Central memory CD8-positive, alpha-beta T cell (primary cell): ENCODE results near the gene LANCL2.
A peak's percentile ranks its signal among the peaks of the same experiment; 100 is the strongest.

Source experiments
- ATAC-seq: fragments of 150-1000 bp; cut with Tn5 transposase; replicated peaks from 2 replicates; pipeline ENCODE4 v1.10.0; 2022; ENCODE audit warnings: mild to moderate bottlenecking, moderate FRiP score, moderate number of reproducible peaks; ENCODE audit not compliant: poor library complexity, severe bottlenecking; ENCODE audit errors: extremely low read depth
- DNase-seq, 2 donors: peaks; one replicate each; pipeline ENCODE4 v3.0.0; 2021; ENCODE audit warnings: low spot score in 2 of 2
- H3K27ac Mint-ChIP-seq: one replicate; pipeline ENCODE4 v1.8.0; 2022; ENCODE audit warnings: low read depth, mild to moderate bottlenecking, moderate library complexity, mixed read lengths
- H3K27me3 Mint-ChIP-seq: one replicate; pipeline ENCODE4 v1.8.0; 2022; ENCODE audit warnings: mixed read lengths
- H3K36me3 Mint-ChIP-seq: one replicate; pipeline ENCODE4 v1.8.0; 2022; ENCODE audit warnings: mild to moderate bottlenecking, moderate library complexity, mixed read lengths; ENCODE audit not compliant: insufficient read depth
- H3K4me1 Mint-ChIP-seq: one replicate; pipeline ENCODE4 v1.8.0; 2022; ENCODE audit warnings: mixed read lengths
- H3K4me3 Mint-ChIP-seq: one replicate; pipeline ENCODE4 v1.8.0; 2022; ENCODE audit warnings: mild to moderate bottlenecking, moderate library complexity, mixed read lengths
- H3K9me3 Mint-ChIP-seq: one replicate; pipeline ENCODE4 v1.8.0; 2022; ENCODE audit warnings: mixed read lengths

LANCL2 gene

GRCh38 chr7:55438085-55438756, 73.1 kb downstream of the LANCL2 start:
- peaks cover 8% of the 10 kb centered on the region for H3K36me3 Mint-ChIP-seq
- no peak overlapping the region for H3K27ac Mint-ChIP-seq
- no peaks in the 10 kb centered on the region for H3K27me3 Mint-ChIP-seq
- peaks cover 15% of the 10 kb centered on the region for H3K4me1 Mint-ChIP-seq
- no peak overlapping the region for H3K4me3 Mint-ChIP-seq
- no peak for ATAC-seq
- no peaks in the 10 kb centered on the region for H3K9me3 Mint-ChIP-seq
- DNase-seq, result no peak

GRCh38 chr7:55438757-55439525, 73.8 kb downstream of the LANCL2 start:
- Mint-ChIP-seq H3K27me3 (no peaks in the 10 kb centered on the region), H3K9me3 (no peaks in the 10 kb centered on the region), H3K27ac (peak overlapping the region; percentile 9), H3K36me3 (peaks cover 8% of the 10 kb centered on the region), H3K4me3 (no peak overlapping the region), H3K4me1 (peaks cover 12% of the 10 kb centered on the region)
- DNase-seq, result no peak
- no peak for ATAC-seq

GRCh38 chr7:55439627-55440026, 74.5 kb downstream of the LANCL2 start:
- H3K27me3 Mint-ChIP-seq, result no peaks in the 10 kb centered on the region
- H3K9me3 Mint-ChIP-seq, result no peaks in the 10 kb centered on the region
- ATAC-seq, result no peak
- no peak overlapping the region for H3K4me3 Mint-ChIP-seq
- no peak overlapping the region for H3K27ac Mint-ChIP-seq
- no peak for DNase-seq
- H3K36me3 Mint-ChIP-seq, result peaks cover 8% of the 10 kb centered on the region
- H3K4me1 Mint-ChIP-seq, result peaks cover 12% of the 10 kb centered on the region

- peaks cover 8% of the 10 kb centered on the region for H3K36me3 Mint-ChIP-seq
- ATAC-seq (no peak), DNase-seq (no peak)
- H3K4me1 Mint-ChIP-seq, result peaks cover 15% of the 10 kb centered on the region
- no peak overlapping the region for H3K27ac Mint-ChIP-seq
- no peaks in the 10 kb centered on the region for H3K27me3 Mint-ChIP-seq
- H3K9me3 Mint-ChIP-seq, result no peaks in the 10 kb centered on the region
- H3K4me3 Mint-ChIP-seq, result no peak overlapping the region
Observed at GRCh38 chr7:55440040-55440690, 75.0 kb downstream of the LANCL2 start.

DNA sequence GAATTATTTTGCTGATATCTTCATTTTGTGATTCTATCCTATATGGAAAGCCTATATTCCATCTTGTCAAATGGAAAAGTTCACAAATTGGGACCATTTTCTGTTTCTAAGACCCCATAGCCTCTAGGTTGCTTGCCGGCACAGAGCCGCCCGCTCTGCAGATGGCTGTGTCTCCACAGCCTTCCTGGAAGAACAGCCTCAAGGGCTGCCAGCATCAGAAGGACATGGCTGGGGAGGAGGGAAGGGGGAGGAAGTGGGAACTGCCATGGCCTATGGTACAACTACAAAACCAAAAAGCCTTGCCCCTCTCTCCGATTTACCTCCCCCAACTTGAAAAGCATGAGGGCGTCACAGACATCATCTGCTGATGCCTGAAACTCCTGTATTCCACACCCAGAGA, 75.9 kb downstream of the LANCL2 start:
- H3K27ac Mint-ChIP-seq, result no peak overlapping the region
- H3K36me3 Mint-ChIP-seq, result peaks cover 8% of the 10 kb centered on the region
- H3K4me3 Mint-ChIP-seq, result no peak overlapping the region
- H3K27me3 Mint-ChIP-seq, result no peaks in the 10 kb centered on the region
- H3K9me3 Mint-ChIP-seq, result no peaks in the 10 kb centered on the region
- peaks cover 21% of the 10 kb centered on the region for H3K4me1 Mint-ChIP-seq
- DNase-seq (no peak), ATAC-seq (no peak)

DNA sequence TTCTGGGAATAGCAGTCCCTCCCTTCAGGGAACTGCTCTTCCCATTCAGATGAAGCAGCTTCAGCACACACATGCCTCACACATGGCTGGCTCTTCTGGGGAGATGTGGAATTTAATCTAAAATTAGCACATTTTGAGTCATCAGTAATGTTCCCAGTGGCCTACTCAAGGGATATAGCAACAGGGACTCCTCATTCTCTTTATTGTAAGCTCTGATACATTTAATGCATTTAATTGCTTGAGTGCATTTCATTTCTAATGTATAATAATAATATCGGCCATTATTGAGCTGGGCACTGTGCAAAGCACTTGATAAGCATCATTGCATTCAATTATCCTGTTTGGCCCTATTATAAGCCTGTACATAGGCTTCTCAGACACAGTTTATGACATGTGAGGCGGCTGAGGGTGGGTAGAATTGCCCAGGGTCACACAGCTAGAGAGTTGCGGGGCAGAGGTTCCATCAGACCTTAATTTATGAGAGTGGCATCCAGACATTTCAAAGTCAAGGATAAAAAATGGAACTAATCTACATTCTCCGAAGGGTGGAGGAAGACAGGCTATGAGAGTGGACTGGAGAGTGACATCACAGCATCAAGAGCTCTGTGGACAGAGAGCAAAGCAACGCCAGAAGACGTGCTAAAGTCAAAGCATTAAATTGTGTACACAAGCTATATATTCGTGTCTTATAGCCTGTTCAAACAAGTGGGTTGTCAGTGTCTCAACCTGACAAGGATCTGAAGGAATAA, 76.8 kb downstream of the LANCL2 start:
- no peaks in the 10 kb centered on the region for H3K27me3 Mint-ChIP-seq
- ATAC-seq, result no peak
- peak overlapping the region; percentile 50 for H3K27ac Mint-ChIP-seq

GRCh38 chr7:55444786-55445185, 79.6 kb downstream of the LANCL2 start:
- H3K27me3 Mint-ChIP-seq, result no peaks in the 10 kb centered on the region
- H3K9me3 Mint-ChIP-seq, result no peaks in the 10 kb centered on the region
- DNase-seq, result no peak
- H3K4me1 Mint-ChIP-seq, result peaks cover 9% of the 10 kb centered on the region
- H3K4me3 Mint-ChIP-seq, result no peak overlapping the region
- peak overlapping the region; percentile 6 for H3K27ac Mint-ChIP-seq
- no peaks in the 10 kb centered on the region for H3K36me3 Mint-ChIP-seq
- ATAC-seq, result no peak

More for the DNA sequence above, 76.8 kb downstream of the LANCL2 start:
- Mint-ChIP-seq H3K9me3 (no peaks in the 10 kb centered on the region), H3K4me1 (peaks cover 21% of the 10 kb centered on the region), H3K36me3 (peaks cover 5% of the 10 kb centered on the region), H3K4me3 (no peak overlapping the region)
- no peak for DNase-seq

GRCh38 chr7:55448526-55448925, 83.4 kb downstream of the LANCL2 start:
- Mint-ChIP-seq H3K4me3 (no peak overlapping the region), H3K36me3 (peaks cover 4% of the 10 kb centered on the region), H3K27me3 (no peaks in the 10 kb centered on the region), H3K27ac (no peak overlapping the region), H3K9me3 (no peaks in the 10 kb centered on the region), H3K4me1 (peaks cover 17% of the 10 kb centered on the region)
- ATAC-seq (no peak), DNase-seq (no peak)

DNA sequence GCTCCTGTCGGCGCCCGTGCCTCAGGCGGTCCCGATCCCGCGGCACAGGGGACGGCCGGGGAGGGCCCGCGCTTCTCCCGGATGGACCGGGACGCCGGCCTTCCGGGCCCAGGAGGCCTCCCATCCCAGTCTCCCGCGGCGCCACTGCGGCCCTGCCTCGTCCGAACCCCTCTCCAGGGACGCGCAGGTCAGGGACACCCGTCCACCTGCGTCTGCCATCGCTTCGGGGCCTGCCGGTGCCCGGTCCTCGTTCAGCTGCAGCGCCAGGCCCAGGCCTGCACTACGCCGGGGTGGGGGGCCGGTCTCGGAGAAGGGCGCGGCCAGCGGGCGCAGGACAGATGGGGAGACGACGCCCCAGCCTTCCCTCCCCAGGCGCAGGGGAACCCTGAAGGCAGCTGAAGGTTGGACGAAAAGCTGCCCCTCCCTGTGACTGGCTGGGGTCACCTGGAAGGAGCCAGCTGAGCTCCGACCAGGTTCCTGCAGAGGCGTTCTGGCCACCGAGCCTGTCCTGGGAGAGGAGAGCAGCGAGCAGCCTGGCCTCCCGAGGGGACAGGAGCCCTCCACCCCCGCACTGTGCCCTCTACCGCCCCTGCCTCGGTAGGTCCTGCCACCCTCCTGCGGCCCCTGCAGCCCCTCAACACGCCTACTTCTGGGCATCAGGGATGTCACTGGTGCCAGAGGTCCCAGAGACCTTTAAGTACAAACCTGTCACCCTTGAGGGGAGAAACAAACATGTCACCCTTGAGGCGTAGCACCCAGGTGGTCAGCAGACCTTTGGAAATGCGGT, 84.3 kb downstream of the LANCL2 start:
- ATAC-seq (no peak), DNase-seq (no peak)
- Mint-ChIP-seq H3K9me3 (no peaks in the 10 kb centered on the region), H3K4me3 (no peak overlapping the region), H3K4me1 (peaks cover 22% of the 10 kb centered on the region), H3K36me3 (peaks cover 4% of the 10 kb centered on the region), H3K27me3 (no peaks in the 10 kb centered on the region), H3K27ac (no peak overlapping the region)

DNA sequence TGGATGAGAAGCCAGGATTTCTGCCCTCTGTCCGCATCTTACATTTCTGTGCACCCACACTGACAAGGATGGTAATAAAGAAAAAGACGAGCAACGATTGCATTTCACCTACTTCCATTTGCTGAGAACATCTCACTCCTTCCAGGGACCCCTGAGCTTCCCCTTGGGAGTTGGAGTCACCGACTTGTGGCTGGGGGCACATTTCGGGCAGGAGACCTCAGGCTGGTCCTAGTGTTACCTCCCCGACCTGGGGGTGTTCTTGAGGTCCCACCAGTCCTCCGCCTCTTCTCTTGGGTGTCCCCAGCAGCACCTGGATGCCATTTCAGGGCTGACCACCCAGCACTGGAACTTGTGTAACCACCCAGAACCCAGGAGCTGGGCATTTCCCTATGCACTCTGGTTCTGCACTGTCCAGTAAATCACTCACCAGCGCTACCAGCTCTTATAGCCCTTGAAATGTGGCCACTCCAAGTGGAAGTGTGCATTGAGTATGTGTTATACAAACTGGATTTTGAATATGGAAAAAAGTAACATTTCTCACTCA, 84.9 kb downstream of the LANCL2 start:
- Mint-ChIP-seq H3K27me3 (no peaks in the 10 kb centered on the region), H3K4me1 (peaks cover 25% of the 10 kb centered on the region), H3K36me3 (peaks cover 4% of the 10 kb centered on the region), H3K4me3 (no peak overlapping the region), H3K9me3 (no peaks in the 10 kb centered on the region), H3K27ac (no peak overlapping the region)
- DNase-seq (no peak), ATAC-seq (no peak)

- Mint-ChIP-seq H3K9me3 (no peaks in the 10 kb centered on the region), H3K27ac (no peak overlapping the region), H3K36me3 (peaks cover 4% of the 10 kb centered on the region), H3K27me3 (no peaks in the 10 kb centered on the region), H3K4me3 (no peak overlapping the region), H3K4me1 (peaks cover 24% of the 10 kb centered on the region)
- DNase-seq, result no peak
- ATAC-seq, result no peak
Observed at GRCh38 chr7:55452971-55453370, 87.8 kb downstream of the LANCL2 start.

GRCh38 chr7:55457801-55458200, 92.7 kb downstream of the LANCL2 start:
- no peak for DNase-seq
- peaks cover 36% of the 10 kb centered on the region for H3K4me1 Mint-ChIP-seq
- H3K4me3 Mint-ChIP-seq, result no peak overlapping the region
- no peaks in the 10 kb centered on the region for H3K27me3 Mint-ChIP-seq
- ATAC-seq, result no peak
- H3K36me3 Mint-ChIP-seq, result peaks cover 2% of the 10 kb centered on the region
- H3K27ac Mint-ChIP-seq, result no peak overlapping the region
- peaks cover 18% of the 10 kb centered on the region for H3K9me3 Mint-ChIP-seq
